ENCODE results near the gene TRAPPC8.

- no peak for TF ChIP-seq POLR2A (IDR thresholded peaks at IDR 0.05)
- no peak for TF ChIP-seq EP300 (IDR thresholded peaks at IDR 0.05)
- no peak for TF ChIP-seq CTCF (IDR thresholded peaks at IDR 0.05)
Measured at GRCh38 chr18:31918733-31919132, 24.2 kb downstream of the TRAPPC8 start.

Data from tibial nerve (tissue), 4 donors.